Choroid plexus epithelial cell (primary cell): ENCODE data around the gene GALNT14.

Source experiments
- DNase-seq: peaks from one replicate; pipeline ENCODE4 v3.0.0-alpha.2; 2010; ENCODE audit warnings: low read depth
- H3K4me3 ChIP-seq: 2 replicates; pipeline ENCODE4 v1.5.1; 2011; ENCODE audit warnings: low read depth, mild to moderate bottlenecking, control low read depth, low read length, moderate library complexity
- CTCF ChIP-seq: conservative IDR thresholded peaks from 2 replicates; pipeline ENCODE4 v1.5.1; 2011; ENCODE audit warnings: low read depth, mild to moderate bottlenecking, control low read depth, inconsistent platforms, low read length, moderate library complexity

Gene GALNT14

DNA sequence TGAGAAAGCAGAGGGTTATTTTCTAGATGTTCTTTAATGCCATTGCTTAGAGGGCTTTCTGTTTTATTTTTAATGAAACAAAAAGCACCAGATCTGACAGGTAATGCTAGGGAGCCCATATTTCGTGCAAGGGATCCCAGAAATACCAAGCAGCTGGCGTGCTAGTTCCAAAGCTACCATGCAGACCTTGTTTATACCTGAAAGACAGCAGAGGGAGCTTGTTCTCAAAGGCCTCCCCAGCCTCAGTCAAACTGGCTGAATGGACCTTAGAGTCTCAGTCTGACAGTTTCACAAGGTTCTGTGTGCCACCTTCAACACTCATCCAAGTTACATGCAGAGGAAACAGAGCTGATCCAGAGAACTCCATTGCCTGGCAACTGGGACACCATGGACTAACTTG is 48.6 kb downstream of the GALNT14 start:
- TF ChIP-seq CTCF, result no peak
- no peak overlapping the region for H3K4me3 ChIP-seq
- DNase-seq, result no peak

DNA sequence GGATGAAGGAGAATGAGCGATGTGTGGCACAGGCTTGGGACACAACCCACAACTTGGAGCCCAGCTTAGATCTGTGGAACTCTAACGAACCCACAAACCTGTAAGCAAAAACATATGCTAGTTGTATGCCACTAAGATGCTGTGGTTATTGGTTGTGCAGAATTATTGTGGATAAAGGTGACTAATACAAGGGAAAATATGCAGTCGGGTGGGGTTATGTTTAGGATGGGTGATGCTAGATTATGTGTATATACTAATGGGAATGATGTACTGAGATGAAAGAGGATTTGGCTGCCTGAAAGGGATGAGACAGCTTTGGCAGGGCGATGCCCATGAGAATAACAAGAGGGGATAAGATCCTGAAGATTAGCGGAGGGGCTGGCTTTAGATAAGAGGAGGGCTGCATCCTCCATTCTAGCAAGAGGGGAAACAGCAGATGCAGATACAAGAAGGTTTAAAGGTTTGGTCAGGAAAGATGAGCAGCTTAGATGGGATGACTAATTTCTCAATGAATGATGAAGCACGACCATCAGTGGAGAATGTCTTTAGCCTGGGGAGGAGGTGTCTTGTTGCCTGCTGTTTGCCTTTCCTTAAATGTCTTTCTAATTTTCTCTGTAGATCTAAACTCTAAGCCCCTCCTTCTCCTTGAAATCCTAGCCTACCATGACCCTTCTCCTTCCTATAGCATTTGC is 49.6 kb downstream of the GALNT14 start:
- no peak for DNase-seq
- no peak for TF ChIP-seq CTCF
- no peak overlapping the region for H3K4me3 ChIP-seq

DNA sequence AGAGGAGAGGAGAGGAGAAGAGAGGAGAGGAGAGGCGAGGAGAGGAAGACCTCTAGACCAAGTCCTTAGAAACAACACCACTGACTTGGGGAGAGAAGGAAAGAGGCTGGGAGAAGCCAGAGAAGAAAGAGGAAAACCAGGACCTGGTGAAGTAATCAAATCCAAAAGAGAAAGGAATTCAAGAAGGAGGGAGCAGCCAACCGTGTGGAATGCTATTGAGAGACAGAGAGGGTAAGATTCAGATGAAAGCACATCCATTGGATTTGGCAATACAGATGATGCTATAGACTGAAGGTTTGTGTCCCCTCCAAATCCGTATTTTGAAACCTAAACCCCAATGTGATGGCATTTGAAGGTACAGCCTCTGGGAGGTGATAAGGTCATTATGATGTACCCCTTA is 50.7 kb downstream of the GALNT14 start:
- no peak for DNase-seq
- H3K4me3 ChIP-seq, result no peak overlapping the region
- no peak for TF ChIP-seq CTCF

DNA sequence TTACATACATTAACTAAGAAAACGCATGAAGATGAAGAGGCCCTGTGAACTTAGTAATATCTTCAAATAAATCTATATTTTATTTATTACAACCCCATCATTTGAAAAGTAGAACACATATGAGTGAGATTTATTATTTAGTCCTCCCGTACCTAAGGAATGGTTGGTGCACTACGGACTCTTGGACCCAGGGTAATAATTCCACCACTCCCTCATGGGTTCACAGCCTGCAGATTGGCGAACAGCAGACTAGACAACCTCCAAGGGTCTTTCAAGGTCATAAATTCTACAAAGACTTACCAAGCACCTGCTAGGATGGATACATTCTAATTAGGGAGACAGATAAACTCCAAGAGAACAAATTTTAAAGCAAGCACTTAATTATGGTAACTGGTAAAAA is 51.6 kb downstream of the GALNT14 start:
- H3K4me3 ChIP-seq, result no peak overlapping the region
- TF ChIP-seq CTCF, result no peak
- no peak for DNase-seq

DNA sequence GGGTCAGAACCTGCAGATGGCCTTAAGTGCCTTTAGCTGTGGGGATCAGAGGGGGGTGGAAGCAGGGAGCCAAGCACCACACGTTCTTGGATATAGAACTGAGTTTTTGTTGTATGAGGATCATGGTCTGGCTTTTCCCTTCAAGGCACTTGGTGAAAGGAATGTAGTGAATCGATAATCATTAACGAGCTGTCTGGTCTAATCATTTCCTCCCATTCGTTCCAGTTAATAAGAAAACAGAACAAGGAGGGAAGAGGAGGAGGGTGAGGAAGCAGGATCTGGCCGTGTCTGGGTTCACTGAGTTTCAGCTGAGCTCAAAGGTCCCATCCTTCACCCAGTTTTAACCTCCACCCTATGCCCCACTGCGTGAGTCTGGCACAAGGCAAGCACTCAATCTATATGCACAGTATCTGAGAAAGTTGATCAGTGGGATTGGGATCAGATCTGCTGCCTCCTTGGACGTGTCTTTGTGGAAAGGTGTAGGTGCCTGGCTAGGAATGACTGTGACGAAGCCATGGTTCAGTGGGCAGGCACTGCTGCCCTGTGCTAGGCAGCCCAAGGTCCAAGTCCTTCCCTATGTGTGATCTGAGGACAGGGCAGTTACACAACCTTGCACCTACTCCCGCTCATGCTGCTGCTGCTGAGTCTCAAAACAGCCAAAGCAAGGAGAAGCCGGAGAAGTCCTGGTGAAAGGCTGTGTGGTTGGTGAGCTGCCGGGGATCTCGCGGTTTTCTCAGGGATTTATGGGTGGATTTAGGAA is 54.8 kb downstream of the GALNT14 start:
- H3K4me3 ChIP-seq, result no peak overlapping the region
- no peak for TF ChIP-seq CTCF
- DNase-seq, result no peak

- no peak for TF ChIP-seq CTCF
- no peak overlapping the region for H3K4me3 ChIP-seq
- DNase-seq, result no peak
Measured at GRCh38 chr2:31082002-31082401, 56.2 kb downstream of the GALNT14 start.

- peak; percentile 13 for DNase-seq
- TF ChIP-seq CTCF, result no peak
- H3K4me3 ChIP-seq, result no peak overlapping the region
Measured at GRCh38 chr2:31081492-31081891, 56.7 kb downstream of the GALNT14 start.
